Fibroblast of the conjunctiva (primary cell): Measurements from ENCODE around the gene KLK2.

ENCODE experiments used
- DNase-seq: peaks from one replicate; pipeline ENCODE4 v3.0.0-alpha.2; 2010; ENCODE audit warnings: low read depth

Gene KLK2

DNA sequence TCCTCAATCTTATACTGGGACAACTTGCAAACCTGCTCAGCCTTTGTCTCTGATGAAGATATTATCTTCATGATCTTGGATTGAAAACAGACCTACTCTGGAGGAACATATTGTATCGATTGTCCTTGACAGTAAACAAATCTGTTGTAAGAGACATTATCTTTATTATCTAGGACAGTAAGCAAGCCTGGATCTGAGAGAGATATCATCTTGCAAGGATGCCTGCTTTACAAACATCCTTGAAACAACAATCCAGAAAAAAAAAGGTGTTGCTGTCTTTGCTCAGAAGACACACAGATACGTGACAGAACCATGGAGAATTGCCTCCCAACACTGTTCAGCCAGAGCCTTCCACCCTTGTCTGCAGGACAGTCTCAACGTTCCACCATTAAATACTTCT lies 22.5 kb upstream of the KLK2 start:
- no peak for DNase-seq

- no peak for DNase-seq
These were observed 21.6 kb upstream of the KLK2 start for GRCh38 chr19:50851620-50852019.

- no peak for DNase-seq
These were observed 18.4 kb upstream of the KLK2 start, which contains the start of gene KLK3 for GRCh38 chr19:50854636-50855410. Gene KLK3 (plus strand): TSS chr19:50854915. CDS start chr19:50854956, 41 bp downstream.

DNA sequence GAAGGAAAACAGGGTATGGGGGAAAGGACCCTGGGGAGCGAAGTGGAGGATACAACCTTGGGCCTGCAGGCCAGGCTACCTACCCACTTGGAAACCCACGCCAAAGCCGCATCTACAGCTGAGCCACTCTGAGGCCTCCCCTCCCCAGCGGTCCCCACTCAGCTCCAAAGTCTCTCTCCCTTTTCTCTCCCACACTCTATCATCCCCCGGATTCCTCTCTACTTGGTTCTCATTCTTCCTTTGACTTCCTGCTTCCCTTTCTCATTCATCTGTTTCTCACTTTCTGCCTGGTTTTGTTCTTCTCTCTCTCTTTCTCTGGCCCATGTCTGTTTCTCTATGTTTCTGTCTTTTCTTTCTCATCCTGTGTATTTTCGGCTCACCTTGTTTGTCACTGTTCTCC lies 15.9 kb upstream of the KLK2 start:
- no peak for DNase-seq

- DNase-seq: no peak
These were observed 14.4 kb upstream of the KLK2 start for GRCh38 chr19:50858886-50859285.

GRCh38 chr19:50859849-50860248 lies 13.4 kb upstream of the KLK2 start:
- DNase-seq: no peak

DNA sequence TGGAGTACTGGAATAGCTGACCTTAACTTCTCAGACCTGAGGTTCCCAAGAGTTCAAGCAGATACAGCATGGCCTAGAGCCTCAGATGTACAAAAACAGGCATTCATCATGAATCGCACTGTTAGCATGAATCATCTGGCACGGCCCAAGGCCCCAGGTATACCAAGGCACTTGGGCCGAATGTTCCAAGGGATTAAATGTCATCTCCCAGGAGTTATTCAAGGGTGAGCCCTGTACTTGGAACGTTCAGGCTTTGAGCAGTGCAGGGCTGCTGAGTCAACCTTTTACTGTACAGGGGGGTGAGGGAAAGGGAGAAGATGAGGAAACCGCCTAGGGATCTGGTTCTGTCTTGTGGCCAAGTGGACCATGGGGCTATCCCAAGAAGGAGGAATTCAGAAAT lies 12.2 kb upstream of the KLK2 start:
- no peak for DNase-seq

DNA sequence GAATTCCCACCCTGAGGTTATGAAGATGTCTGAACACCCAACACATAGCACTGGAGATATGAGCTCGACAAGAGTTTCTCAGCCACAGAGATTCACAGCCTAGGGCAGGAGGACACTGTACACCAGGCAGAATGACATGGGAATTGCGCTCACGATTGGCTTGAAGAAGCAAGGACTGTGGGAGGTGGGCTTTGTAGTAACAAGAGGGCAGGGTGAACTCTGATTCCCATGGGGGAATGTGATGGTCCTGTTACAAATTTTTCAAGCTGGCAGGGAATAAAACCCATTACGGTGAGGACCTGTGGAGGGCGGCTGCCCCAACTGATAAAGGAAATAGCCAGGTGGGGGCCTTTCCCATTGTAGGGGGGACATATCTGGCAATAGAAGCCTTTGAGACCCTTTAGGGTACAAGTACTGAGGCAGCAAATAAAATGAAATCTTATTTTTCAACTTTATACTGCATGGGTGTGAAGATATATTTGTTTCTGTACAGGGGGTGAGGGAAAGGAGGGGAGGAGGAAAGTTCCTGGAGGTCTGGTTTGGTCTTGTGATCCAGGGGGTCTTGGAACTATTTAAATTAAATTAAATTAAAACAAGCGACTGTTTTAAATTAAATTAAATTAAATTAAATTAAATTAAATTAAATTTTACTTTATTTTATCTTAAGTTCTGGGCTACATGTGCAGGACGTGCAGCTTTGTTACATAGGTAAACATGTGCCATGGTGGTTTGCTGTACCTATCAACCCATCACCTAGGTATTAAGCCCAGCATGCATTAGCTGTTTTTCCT lies 11.5 kb upstream of the KLK2 start:
- no peak for DNase-seq

DNA sequence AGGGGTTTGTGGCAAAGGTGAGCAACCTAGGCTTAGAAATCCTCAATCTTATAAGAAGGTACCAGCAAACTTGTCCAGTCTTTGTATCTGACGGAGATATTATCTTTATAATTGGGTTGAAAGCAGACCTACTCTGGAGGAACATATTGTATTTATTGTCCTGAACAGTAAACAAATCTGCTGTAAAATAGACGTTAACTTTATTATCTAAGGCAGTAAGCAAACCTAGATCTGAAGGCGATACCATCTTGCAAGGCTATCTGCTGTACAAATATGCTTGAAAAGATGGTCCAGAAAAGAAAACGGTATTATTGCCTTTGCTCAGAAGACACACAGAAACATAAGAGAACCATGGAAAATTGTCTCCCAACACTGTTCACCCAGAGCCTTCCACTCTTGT lies 3.8 kb upstream of the KLK2 start:
- no peak for DNase-seq

- no peak for DNase-seq
These were observed 2.7 kb upstream of the KLK2 start for GRCh38 chr19:50870417-50871089.

DNA sequence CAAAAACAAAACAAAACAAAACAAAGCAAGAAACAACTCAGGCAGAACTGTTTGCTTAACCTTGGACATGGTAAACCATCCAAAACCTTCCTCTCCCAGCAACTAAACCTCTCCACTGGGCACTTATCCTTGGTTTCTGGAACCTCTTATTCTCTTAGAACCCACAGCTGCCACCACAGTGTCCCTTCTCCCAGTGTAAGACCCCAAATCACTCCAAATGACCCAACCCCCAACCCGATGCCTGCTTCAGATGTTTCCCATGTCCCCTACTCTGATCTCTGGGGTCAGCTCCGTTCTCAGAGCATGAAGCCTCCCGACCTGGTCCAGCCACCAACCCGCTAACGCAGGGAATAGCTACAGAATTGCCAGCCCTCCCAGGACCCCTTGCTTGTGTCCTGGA lies 972 bp downstream of the KLK2 start:
- no peak for DNase-seq

DNA sequence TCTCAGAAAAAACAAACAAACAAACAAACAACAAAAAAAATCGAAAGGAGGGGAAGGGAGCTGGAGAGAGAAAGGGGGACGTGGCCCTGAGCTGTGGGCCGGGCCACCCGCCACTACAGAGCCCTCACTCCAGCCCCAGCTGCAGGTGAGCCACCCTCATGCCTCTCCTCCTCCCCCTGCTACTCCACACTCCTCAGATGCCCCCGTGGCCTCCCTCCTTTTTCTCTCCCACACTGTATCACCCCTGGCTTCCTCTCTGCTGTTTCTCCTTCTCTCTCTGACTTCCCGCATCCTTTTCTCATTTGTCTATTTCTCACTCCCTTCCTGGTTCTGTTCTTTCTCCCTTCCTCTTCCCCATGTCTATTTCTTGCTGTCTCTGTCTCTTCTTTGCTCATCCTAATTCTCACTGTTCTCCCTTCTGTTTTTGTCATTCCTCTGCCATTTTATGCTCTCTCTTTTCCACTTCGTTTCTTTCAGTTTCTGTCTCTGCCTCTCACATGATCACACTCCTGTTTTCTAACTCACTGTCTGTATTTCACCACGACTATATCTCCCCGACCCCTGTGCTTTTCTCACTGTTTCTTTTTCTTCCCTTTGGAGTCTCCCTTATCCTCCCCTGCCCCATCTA lies 2.7 kb downstream of the KLK2 start:
- no peak for DNase-seq

DNA sequence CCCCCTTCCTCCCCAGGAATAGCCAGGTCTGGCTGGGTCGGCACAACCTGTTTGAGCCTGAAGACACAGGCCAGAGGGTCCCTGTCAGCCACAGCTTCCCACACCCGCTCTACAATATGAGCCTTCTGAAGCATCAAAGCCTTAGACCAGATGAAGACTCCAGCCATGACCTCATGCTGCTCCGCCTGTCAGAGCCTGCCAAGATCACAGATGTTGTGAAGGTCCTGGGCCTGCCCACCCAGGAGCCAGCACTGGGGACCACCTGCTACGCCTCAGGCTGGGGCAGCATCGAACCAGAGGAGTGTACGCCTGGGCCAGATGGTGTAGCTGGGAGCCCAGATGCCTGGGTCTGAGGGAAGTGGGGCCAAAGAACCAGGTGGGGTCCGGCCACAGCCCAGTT lies 3.2 kb downstream of the KLK2 start:
- no peak for DNase-seq

GRCh38 chr19:50877338-50877737 lies 4.1 kb downstream of the KLK2 start:
- no peak for DNase-seq

GRCh38 chr19:50878851-50879250 lies 5.6 kb downstream of the KLK2 start:
- DNase-seq: no peak

- no peak for DNase-seq
These were observed 7.0 kb downstream of the KLK2 start for GRCh38 chr19:50880241-50880640.

GRCh38 chr19:50882188-50882587 lies 8.9 kb downstream of the KLK2 start:
- no peak for DNase-seq

- DNase-seq: no peak
These were observed 16.4 kb downstream of the KLK2 start for GRCh38 chr19:50889638-50890037.

DNA sequence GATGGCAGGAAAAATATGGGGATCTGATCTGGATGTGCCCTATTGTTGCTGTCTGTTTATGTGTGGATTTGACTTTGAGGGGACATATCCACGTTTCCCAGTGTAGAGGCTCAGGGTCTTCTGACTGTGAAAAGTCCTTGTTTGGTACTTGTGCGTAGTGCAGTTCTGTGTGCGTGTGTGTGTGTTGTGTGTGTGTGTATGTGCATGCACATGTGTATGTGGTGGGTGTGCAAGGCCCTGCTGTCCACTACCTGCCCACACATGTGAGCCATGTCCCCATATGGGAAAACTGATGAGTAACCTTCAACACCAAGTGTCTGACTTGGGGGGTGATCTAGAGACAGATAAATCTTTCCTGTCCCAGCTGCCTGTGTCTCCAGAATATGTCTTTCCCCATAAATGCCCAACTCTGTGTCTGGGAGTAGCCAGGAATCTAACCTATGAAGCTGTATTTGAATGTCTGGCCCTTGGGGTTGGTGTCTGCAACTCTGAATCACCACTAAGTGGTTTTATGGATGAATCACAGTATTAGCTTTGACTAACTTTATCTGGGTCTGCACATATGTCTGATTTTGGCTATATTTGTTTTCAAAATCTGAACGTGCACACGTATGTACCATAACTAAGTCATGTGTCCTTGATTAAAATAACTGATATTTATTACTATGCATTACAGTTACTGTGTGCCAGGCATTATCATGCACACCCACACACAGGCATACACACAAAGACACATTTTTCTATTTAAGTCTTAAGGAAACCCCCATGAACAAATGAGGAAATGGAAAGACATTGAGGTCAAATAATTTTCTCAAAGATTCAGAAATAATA lies 17.4 kb downstream of the KLK2 start:
- no peak for DNase-seq

DNA sequence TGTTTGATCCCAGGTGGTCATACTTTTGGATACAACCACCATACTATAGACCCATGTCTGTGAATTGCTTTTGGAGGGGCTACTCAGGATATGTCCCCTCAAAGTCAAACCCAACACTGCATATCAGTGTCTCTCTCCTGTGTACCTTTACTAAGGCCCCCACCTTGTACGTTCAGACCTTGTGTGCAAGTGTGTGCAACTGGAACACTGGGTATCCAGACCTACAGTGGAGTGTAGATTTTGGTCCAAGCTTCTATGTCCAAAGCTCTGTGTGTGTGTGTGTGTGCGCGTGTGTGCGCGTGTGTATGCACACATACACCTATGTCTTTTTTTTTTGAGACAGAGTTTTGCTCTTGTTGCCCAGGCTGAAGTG lies 18.0 kb downstream of the KLK2 start:
- DNase-seq: no peak

DNA sequence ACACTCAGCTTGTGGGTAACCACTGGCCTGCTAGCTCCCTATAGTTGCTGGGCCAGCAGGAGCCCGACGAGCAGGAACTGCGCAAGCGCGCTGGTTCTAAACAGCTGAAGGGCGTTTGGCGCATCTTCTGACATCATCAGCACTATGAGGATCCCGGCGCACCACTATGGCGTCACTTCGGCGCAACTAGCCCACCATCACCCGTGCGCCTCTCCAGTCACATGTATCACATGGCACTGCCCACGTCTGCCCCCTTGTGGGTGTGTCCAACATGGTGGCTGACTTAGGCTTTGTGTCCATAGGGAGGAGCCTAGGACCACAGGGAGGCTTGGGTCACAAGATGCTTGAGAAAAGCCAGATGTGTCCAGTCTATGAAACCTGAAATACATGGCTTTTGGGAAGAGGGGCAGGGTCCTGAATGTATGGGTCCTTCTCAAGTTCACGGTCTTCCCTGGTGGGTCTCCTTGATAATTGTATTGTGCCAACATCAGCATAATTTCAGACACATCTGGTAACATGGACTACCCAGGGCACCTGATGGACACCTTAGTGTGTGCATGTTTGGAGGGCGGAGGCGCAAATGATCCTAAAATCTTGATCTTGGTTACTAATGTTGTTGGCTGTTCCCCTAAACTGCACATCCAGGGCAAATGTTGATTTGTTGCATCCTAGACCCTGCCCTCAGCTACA lies 20.0 kb downstream of the KLK2 start:
- DNase-seq: no peak
